GM06990 (cell line): ENCODE results near the gene HCN2.

Source experiments
- DNase-seq: peaks from one replicate; pipeline ENCODE4 v3.0.0-alpha.2; 2011; ENCODE audit not compliant: insufficient read length; ENCODE audit errors: extremely low read depth
- H3K27me3 ChIP-seq: replicated peaks from 2 replicates; pipeline ENCODE4 v1.6.0; 2011; ENCODE audit warnings: low read length; ENCODE audit not compliant: control insufficient read depth, insufficient read depth
- H3K36me3 ChIP-seq: 2 replicates; pipeline ENCODE4 v1.5.1; 2011; ENCODE audit warnings: low read length; ENCODE audit not compliant: control insufficient read depth, insufficient read depth
- H3K4me3 ChIP-seq: replicated peaks from 2 replicates; pipeline ENCODE4 v1.5.1; 2011; ENCODE audit warnings: low read depth, mild to moderate bottlenecking, control low read depth, low read length
- CTCF ChIP-seq: IDR thresholded peaks from 2 replicates; pipeline ENCODE4 v1.5.1; 2011; ENCODE audit warnings: low read length, control low read depth, mild to moderate bottlenecking, inconsistent platforms; ENCODE audit not compliant: insufficient read depth, poor library complexity, severe bottlenecking

Gene HCN2

GRCh38 chr19:612941-613340, 23.3 kb downstream of the HCN2 start:
- no peak for DNase-seq

GRCh38 chr19:613732-614567, 24.3 kb downstream of the HCN2 start:
- H3K4me3 ChIP-seq: no peak overlapping the region
- no peak for TF ChIP-seq CTCF
- peaks cover 7% of the 10 kb centered on the region for H3K36me3 ChIP-seq
- no peak for DNase-seq
- no peaks in the 10 kb centered on the region for H3K27me3 ChIP-seq

More at GRCh38 chr19:612941-613340, 23.3 kb downstream of the HCN2 start:
- TF ChIP-seq CTCF: no peak
- H3K36me3 ChIP-seq: peaks cover 2% of the 10 kb centered on the region
- no peaks in the 10 kb centered on the region for H3K27me3 ChIP-seq
- no peak overlapping the region for H3K4me3 ChIP-seq

- no peak for TF ChIP-seq CTCF
- no peak for DNase-seq
- Histone ChIP-seq H3K4me3 (no peak overlapping the region), H3K27me3 (no peaks in the 10 kb centered on the region), H3K36me3 (peaks cover 15% of the 10 kb centered on the region)
These were observed 25.9 kb downstream of the HCN2 start for GRCh38 chr19:615619-616018.

- H3K27me3 ChIP-seq: no peaks in the 10 kb centered on the region
- H3K36me3 ChIP-seq: peaks cover 15% of the 10 kb centered on the region
- TF ChIP-seq CTCF: no peak
- no peak overlapping the region for H3K4me3 ChIP-seq
- no peak for DNase-seq
These were observed 26.5 kb downstream of the HCN2 start for GRCh38 chr19:616062-616700.

- TF ChIP-seq CTCF: no peak
- Histone ChIP-seq H3K27me3 (no peaks in the 10 kb centered on the region), H3K4me3 (no peak overlapping the region), H3K36me3 (peaks cover 17% of the 10 kb centered on the region)
- no peak for DNase-seq
These were observed 27.3 kb downstream of the HCN2 start for GRCh38 chr19:616747-617526.
